HuH-7.5 (cell line): ENCODE measurements around the gene SMAD7.

Source experiments
- DNase-seq: peaks from one replicate; pipeline ENCODE4 v3.0.0; 2011; ENCODE audit warnings: low spot score

The SMAD7 gene

GRCh38 chr18:48893608-48894600 is 56.9 kb downstream of the SMAD7 start:
- no peak for DNase-seq

GRCh38 chr18:48893061-48893607 is 57.6 kb downstream of the SMAD7 start:
- DNase-seq = no peak

- no peak for DNase-seq
Measured at GRCh38 chr18:48892146-48892855, 58.5 kb downstream of the SMAD7 start.

DNA sequence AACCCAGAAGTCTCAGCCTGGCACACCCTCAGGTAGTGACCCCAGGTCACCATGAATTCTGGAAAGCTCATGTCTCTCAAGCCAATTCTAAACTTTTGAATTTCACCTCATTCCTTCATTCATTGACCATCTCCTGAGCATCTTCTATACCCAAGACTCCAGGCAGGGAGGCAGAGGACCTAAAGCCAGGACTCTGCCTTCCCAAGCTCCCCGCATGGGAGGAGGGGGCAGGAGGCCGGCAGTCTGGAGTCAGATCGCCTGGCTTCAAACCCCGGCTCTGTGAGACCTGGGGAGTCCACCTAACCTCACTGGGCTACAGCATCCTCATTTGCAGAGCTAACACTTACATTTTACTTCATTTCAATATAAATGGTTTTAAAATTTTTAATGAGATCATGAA is 59.0 kb downstream of the SMAD7 start:
- DNase-seq = no peak

DNA sequence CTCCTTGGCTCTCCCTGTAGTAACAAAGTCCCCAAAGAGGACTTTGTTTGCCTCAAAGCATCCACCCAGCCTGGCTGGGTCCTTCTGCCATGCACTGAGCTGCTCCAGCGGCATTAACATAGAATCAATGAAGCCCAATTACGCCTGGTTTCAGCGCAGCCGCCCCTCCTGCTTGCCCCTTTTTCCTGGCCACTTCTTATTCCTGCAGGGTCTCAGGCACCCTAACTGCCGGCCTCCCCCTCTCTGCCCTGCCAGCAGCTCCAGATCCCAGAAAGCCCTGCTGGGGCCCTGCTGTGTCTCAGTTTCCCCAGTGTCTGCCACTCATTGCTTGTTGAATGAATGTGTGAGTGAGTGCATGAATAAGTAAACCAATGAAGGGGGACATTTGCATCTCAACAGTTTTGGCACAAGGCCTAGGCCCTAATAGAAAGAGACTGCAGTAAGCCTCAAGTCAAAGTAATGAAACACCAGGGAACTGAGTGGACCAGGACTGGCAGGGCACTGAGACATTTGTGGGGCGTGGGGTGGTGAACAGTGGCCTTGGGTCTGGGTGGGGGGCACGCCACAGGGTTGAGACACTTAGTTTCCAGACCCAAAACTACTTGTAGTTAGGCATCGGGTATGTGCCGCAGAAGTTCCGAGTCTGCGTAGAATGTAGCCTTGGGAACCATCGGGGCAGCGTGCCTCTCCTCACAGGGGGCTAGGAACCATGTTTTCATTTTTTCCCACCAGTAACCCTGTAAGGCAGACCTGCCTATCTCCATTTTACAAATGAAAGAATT is 60.6 kb downstream of the SMAD7 start:
- no peak for DNase-seq

- DNase-seq = no peak
Measured at GRCh38 chr18:48889115-48889941, 61.4 kb downstream of the SMAD7 start.

- no peak for DNase-seq
Measured at GRCh38 chr18:48888773-48889080, 62.0 kb downstream of the SMAD7 start.

GRCh38 chr18:48887905-48888772 is 62.6 kb downstream of the SMAD7 start:
- DNase-seq = no peak

DNA sequence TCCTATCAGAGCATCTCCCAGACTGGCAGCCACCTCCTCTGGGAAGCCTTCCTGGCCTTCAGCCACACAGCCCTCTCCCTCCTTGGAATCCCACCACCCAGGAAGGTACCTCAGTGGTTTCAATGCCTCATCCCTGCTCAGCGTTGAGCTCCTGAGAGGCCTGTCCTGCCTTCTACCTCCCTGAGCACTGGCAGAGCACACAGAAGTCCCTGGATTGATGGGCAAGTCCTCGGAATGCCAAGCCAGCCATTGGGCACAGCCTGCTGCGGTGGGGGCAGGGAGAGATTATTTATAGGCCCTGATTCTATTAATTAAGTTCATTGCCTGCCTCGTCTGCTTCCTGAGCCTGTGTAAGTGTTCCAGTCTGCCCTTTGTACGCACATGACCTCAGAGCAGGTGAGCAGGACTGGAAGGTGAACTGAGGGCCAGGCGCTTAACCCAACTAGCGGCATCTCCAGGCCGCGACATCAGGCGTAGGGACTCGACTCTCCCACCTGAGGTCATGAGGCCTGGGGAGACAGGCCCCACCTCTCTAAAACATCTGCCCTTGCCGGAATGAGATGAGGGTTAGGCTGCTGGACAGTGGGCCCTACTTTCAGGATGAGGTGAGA is 63.4 kb downstream of the SMAD7 start:
- no peak for DNase-seq

DNA sequence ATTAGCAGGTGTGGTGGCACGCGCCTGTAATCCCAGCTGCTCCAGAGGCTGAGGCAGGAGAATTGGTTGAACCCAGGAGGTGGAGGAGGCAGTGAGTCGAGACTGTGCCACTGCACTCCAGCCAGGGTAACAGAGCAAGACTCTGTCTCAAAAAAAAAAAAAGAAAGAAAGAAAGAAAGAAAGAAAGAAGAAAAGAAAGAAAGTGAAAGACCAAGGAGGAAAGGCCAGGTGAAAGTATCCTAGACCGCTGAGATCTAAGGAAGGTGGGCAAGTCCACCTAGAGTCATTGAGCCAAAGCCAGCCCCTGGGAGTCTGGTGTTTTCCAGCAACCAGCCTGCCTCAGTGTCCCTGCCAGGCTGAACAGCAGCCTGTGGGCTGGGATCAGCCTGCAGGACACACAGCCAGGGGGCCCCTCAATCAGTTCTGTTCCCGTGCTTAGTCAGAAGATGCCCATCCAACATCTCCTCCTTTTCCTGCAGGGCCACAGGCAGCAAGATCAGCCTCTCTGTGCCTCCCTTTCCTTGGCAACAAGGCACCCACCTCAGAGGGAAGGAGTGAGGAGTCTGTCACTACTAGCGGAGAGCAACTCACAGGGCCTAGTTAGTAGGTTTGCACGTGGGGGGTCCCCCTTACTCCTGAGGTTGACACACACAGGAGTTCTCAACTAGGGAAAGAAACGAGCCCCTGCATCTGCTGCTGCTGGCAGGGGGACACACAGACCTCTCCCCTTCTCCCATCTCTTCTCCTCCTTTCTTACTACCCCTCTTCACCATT is 64.1 kb downstream of the SMAD7 start:
- no peak for DNase-seq

DNA sequence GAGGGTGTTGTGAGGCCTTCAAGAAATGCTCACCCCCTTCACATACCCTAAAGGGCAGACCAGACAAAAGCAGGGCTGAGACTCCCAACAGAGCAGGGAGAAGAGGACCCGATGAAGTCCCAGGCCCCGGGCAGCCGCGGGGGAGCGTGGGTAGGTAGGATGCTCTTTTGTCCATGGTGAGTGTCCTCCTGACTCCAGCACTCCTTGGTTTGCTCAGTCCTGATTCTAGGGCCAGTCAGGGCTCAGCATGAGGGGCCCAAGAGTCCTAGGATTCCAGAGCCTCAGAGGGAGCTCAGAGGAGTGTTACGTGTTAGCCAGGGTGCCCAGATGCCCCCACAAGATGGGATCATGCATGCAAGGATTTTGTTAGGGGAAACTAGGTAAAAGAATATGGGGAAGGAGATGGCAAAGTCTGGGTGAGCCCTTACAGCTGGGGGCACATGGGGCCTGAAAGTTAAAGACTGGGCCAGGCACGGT is 64.8 kb downstream of the SMAD7 start:
- DNase-seq = no peak

- DNase-seq = no peak
Measured at GRCh38 chr18:48885266-48885923, 65.4 kb downstream of the SMAD7 start.

DNA sequence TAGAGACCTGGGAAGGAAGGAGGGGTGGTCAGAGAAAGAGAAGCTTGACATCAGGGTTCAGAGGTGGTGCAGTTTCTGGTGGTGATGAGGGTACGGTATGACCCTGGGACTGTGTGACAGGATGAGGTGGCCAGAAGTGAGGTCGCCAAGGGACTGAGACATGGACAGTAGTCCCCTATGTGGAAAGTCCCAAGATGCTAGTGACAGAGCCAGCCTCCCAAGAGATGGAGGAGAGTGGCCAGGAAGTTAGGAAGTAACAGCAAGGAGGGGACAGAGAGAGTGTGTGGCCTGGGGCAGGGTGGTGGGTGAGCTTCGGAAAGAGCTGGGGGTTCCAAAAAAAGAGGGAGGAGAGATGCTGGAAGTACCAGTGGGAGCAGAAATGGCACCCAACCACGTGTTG is 66.0 kb downstream of the SMAD7 start:
- no peak for DNase-seq

GRCh38 chr18:48884306-48884705 is 66.5 kb downstream of the SMAD7 start:
- no peak for DNase-seq

GRCh38 chr18:48882379-48882778 is 68.4 kb downstream of the SMAD7 start:
- DNase-seq = no peak

DNA sequence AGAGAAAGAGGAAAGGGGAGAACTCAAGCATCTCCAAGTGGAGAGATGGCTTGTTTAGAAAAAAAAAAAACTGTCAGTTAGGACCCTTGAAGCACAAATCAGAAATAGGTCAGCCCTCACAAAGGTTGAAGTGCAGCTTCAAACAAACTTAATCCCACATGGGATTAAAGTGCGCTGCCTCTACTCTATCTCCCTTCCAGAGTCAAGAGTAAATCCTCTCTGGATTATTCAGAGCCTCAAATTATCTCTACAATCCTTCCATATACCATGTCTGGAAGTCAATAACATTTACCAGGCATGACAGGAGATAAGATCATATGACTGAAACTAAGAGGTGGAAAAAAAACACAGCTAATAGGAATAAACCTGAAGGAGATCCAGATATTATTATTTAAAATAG is 69.8 kb downstream of the SMAD7 start:
- DNase-seq = no peak

DNA sequence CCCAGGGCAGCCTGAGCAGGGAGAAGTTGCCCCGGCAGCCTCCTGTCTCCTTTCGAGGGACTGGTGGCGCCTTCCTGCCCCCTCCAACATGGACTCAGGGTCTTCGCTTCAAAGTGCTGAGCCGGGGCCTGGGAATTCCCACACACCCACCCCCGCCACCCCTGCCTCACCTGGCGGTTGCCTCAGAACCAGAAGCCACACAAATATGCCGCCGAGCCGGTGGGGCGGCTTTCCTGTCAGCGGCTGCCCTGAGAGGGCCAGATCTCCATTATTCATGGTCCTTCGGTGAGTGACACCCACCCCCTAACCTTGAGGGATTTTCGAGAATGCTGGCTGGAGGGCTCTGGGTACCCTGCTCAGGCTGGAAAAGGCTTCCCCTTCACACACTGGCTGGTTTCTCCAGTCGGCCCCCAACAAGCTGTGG is 71.7 kb downstream of the SMAD7 start:
- no peak for DNase-seq

DNA sequence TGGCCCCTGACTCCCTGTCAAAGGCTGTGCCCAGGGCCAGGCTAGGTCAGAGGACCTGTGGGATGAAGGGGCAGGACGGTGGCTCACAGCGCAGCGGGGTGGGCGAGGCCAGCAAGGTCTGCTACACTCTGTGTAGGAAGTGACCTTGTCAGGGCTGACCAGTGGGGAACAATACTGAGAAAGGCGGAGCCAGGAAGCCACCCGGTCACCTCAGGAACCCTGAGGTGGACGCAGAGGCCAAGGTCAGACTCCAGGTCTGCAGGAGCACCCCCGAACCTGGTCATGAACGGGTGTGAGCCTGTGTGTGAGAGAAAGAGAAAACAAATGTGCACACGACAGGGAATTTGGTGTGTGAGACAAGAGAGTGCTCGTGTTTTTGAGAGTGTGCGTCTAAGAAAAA is 72.3 kb downstream of the SMAD7 start:
- no peak for DNase-seq
